NCI-H2227 (cell line): ENCODE measurements around the gene TNNC1.
A peak's percentile ranks its signal among the peaks of the same experiment; 100 is the strongest.

Experiments used
- DNase-seq: peaks from one replicate; lab custom pipeline; 2025; ENCODE audit not compliant: unreplicated experiment; lab: John Stamatoyannopoulos, UW

TNNC1 gene

DNA sequence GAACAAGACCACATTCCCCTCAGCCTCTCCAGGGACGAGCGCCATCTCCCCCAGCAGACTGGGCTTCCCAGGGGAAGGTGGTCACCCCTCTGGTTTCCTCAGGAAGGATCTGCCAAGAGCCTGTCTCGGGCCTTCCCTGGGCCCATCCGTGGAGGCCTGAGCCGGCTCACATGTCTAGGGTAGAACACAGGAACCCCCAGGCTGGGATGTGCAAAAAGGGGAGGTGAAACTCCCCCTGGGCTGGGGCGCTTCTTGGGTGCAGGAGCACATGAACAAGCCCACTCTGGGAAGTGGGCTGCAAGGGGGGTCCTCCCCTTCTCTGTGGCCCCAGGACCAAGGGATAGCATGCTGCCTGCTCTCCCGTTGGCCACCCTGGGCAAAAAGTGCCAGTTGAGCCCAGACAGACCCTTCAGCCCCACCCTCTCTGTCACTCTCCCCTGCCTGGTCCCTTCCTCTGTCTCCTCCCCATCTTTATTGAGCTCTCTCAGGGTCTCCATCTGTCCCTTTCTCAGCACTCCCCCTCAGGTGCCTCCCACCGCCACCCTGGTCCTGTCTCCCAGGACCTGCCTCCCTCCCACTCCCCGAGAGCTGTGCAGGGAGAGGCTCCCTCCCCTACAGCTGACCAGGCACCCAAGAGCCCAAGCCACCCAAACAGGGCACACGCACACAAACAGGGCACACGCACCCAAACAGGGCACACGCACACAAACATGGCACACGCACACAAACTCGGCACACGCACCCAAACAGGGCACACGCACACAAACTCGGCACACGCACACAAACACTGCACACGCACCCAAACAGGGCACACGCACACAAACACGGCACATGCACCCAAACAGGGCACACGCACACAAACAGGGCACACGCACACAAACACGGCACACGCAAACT is 9.8 kb downstream of the TNNC1 start:
- no peak for DNase-seq

DNA sequence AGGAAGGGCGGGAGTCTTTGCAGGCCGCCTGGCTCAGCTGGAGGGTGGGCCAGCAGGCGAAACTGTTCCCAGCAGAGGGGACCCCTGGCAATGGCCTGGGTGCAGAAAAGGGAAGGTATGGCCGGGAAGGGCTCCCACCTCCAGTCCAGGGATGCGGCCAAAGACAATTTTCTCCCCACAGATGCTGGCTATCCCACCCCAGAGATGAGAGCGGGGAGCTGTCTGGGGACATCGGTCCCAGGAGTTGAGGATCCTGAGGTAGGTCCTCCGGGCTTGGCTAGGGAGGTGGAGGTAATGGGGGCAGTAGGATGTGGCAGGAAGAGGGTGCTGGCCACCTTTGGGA is 10.6 kb downstream of the TNNC1 start:
- no peak for DNase-seq

DNA sequence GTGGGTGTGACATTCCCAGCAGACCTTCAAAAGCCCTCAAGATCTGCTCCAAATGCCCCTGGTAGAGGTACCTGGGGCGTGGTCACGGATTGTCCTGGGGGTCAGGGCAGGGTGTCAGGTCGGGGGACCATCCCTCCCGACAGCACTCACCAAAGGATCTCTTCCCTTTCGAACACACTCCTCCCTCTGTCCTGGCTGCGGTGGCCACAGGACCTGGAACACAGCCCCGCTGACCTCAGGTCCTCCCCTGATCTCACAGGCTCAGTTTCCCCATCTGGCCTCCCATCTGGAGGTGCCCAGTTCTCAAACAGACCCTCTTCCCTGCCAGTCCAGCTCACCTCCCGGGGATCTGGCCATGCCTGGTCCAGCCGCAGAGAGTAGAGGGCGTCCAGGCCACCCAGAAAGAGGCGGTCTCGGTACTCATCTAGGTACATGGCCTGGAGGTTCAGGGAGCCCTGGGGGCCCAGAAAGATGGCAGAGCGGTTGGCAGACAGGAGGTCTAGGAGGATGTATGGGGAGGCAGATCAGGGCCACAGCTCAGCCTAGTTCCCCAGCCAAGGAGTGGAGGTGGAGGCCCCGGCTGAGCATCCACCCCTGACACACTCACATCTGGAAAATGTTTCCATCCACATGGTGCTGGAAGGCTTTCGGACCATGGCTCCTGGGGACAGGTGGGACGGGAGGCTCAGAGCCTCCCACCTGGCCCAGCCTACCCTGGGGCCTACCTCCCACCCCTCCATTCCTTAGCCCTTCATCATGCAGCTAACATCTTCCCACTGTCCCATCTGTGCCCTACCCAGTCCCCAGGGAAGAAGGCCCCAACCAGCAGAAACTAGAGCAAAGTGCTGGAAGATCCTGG is 11.2 kb downstream of the TNNC1 start:
- no peak for DNase-seq

DNA sequence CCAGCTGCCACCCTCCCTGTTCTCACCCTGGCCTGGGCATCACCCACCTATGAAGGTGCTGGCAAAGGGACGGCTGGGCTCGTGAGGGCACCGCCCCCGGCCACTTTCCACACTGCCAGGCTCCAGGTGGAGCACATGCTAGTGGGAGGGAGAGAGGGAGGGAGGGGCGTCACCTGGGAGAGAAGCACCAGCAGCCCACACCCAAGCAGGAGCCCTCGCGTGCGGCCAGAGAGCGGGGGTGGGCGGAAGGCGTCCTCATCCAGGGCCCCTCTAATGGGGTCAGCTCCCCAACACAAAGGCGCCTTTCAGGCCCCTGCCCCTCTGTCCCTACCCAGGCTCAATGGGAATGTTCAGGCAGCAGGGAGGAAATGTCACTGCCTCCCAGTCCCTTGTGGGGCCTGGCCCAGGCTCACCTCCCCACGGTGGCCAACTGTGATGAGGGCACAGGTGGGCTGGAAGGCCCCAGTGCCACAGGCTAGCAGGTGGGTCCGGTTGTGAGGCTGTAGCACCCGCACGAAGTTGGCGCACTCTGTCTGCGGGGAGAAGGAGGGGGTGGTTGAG is 12.0 kb downstream of the TNNC1 start:
- DNase-seq, result no peak

DNA sequence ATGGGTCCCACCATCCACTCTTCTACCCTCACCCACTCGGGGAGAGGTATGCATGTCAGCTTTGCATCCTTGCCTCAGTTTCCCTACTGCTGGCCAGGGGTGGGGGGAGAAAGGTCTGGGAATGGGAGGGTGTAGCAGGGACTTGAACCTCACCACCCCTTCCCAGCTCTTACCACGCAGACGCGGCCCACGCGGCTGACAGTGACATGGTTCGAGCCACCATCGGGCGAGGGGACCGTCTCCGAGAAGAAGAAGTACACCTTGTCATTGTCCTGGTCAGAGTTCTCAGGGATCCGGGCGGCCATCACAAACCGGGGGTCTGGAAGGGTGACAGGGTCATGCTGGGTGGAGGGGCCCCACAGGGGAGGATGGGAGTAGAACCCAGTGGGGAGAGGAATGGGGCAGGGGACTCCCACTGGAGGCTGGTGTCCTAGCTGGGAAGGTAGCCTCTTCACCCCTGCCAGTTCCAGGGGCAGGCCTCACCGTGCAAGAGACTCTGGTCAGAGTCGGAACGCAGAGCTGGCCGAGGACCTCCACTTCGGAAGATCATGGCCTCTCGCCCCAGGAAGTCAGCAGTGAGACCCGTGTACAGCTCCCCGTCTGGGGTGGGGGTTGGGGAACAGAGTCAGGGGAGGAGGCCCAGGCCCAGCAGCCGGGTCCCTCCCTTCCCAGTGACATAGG is 12.6 kb downstream of the TNNC1 start:
- DNase-seq, result no peak

DNA sequence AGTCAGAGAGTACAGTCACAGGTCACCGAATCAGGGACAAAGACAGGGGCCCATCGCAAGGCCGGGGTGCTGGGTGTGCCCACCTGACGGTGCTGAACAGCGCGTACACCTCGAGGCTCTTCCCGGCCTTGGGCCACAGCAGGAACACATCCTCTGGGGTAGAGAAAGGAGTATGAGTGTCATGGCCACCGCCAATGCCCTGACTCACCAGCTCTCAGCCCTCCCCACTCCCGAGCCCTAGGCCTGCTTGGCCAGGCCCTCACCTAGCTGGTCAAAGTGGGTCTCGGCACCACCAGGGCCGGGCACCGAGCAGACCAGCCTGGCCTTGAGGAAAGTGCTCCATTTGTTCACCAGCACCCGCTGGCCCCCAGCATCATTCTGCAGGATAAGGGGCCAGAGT is 13.2 kb downstream of the TNNC1 start:
- no peak for DNase-seq

DNA sequence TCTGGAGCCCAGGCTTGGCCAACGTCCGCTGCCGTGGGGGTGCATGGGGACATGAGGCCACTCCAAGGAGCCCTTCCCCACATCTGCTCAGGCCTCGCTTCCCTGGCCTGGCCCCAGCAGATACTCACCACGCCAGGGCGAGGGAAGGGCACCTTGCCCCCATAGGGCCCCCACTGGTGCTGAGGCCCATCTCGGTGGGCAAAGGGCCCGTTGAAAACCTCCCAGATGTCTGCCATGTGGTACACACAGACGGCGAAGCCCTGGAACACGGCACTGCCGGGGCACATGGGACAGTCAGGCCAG is 13.6 kb downstream of the TNNC1 start:
- DNase-seq, result no peak

DNA sequence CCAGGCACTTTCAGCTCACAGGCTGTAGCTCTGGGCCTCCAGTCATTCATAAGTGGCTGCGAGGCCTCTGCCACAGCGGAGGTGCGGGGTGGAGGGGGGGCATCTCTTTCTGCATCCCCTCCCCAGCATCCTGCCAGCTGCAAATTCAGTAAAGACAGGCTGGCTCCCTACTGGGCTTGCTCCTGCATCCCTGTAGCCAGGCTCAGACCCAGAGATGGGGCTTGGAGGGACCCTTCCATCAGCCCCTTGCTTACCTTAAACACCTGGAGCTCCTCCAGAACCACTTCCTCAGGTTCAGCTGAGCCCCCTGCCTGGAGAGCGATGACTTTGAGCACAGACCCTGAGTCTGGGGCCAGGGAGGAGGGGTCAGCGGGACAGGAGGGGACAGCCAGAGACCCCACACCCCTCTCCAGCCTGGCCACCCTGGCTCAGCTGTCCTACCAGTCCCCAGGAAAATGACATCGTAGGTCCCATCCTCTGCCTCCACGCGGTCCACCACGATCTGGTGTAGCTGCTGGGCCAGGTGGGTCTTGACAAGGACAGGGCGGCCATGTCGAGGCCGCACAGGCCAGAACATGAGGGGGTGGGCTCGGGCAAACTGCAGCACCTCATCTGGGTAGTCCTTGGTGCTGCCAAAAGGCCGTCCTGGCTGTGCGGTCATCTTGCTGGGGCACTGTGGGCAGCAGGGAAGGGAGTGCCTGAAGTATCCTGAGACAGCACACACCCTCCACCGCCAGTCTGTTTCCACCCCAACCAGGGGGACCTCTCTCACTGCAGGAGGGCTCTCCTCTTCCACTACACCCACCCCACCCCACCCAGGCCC is 14.2 kb downstream of the TNNC1 start:
- no peak for DNase-seq

DNA sequence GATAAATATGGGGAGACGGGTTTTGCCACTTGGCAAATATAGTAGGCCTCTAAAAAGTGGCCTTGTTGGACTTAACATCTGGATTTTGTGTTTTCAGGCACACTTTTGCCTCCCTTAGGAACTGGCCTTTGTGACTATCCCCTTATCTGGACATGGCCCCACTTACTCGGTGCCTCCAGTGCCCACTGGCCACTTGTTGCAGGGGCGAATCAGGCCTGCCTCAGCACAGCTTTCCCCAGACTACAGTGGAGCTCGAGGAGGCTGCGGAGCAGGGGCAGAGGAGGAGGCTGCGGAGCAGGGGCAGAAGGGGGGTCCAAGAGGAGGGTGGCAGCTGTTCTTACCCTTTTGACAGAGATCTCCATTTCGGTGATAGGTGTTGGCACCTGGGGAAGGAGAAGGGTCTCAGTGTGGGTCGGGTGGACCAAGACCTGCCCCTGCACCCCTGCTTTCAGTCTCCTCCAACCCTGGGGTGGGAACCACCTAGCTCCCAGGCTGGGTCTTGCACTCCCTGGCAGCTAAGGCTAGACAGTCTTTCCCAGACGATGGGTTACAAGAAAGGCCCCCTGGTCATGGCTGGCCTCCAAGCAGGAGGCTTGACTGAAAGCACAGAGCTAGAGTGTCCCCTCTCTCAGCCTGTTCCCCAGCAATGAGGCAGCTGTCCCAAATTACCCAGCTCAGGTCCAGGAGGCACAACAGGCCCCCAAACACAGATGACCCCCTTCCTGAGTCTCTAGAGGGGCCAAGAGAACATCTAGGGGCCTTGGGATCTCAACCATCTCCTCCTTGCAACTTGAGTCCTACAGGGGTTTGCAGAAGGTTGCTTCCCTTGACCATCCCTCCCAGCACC is 15.0 kb downstream of the TNNC1 start:
- no peak for DNase-seq

DNA sequence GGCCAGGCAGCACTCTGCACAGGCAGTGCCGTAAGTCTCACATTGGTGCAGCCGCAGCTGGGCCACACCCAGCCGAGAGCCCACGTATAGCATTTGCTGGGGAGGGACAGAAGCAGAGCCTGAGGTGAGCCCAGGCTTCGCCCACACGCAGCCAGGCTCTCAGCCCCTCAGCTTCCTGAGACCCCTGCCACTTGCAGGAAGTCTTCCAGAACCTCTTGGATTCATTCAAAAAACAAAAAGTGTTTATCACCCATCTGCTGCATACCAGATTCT is 15.8 kb downstream of the TNNC1 start:
- DNase-seq, result no peak

DNA sequence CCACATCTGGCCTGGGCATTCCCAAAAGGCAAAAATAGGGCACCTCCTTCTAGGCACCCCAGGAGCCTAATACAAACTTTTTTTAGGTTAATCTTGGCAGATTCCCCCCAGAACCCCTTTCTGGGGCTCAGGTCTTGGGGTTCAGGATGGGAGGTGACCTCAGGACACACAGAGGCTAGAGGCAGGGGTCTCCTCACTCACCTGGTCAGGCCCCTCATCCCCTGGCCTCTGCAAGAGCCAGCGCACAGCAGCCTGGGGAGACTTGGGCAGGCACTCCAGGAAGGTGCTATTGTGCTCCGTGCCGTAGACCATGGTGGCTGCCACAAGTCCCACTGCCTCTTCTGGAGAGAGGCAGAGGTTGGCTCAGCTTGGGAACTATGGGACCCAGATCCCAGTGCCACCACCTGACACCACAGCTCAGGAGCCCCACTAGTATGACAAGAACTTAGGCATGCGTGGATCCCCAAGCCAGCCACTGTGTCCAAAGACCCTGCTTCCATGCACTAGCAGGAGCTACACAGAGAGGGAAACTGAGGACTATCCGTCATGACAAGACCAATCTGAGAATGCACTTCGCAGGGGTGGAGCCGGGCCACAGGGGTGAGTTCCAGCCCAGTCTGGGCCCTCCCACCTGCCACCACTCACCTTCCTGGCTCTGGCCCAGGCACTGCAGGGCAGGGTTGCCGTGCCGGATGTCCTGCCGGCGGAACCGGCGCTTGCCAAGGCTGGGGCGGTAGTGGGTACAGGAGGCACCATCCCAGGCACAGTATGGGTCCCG is 16.3 kb downstream of the TNNC1 start:
- DNase-seq, result no peak

DNA sequence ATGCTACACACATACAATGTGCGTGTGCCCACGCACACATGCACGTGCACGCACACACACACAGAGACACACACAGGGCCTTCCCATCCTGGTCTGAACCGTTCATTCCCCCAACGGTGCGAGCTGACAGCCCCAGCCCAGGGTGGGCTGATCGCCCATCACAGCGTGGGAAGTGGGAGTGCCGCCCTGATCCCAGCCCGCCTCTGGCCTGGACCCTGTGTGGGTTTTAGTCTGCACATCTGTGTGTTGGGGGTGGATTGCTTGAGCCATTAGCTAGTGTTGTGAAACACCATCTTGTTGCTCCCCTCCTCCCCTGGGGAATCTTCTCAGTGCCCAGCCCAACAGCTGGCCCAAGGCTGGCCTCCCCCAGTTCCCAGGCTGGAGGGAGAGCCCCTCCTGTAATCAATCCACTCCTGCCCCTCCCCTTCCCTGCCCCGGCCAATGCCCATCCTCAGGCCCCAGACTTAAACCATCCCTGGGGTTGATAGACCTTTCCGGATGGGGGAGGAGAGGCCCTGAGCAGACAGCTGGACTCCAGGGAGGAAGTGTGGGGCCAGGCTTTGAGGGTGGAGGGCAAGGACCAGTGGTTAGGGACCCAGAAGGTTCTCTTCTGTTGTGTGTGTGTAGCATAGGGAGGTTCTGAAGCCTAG is 17.2 kb downstream of the TNNC1 start:
- no peak for DNase-seq

DNA sequence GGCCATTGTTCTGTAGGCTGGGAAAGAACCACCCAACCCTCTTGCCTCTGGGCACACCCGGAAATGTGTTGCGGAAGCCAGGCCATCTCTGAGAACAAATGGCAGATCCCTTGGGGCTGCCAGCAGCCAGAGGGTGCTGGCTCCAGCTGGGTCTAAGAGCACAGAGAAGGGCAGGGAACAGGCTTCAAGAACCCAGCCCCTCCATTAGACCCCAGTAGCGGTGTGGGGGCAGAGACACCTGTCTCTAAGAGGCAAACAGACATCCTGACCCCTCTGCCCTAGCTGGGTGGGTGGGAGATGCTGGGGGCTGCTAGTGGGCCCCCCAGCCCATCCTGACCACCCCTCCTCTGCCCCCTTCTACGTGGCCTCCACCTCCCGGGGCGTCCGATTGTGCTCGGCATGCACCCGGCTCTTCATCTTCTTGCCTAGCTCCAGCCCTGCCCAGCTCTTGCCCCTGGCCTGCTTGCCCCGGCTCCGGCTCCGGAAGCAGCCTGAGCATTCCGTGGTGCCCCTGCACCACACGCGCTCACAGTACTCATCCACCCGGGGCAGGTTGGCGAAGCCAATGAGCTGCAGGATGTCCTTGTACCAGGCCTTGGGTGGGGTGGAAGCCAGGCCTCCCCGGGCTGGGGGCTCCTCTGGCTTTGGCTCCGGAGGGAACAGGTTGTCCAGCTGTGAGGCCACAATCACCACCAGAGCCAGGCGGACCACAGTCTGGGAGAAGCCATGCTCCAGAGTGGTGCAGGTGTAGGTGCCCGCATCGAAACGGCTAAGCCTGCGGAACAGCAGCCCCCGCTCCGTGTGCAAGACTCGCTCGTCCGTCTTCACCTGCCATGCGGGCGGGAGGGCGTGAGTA is 18.4 kb downstream of the TNNC1 start:
- no peak for DNase-seq

DNA sequence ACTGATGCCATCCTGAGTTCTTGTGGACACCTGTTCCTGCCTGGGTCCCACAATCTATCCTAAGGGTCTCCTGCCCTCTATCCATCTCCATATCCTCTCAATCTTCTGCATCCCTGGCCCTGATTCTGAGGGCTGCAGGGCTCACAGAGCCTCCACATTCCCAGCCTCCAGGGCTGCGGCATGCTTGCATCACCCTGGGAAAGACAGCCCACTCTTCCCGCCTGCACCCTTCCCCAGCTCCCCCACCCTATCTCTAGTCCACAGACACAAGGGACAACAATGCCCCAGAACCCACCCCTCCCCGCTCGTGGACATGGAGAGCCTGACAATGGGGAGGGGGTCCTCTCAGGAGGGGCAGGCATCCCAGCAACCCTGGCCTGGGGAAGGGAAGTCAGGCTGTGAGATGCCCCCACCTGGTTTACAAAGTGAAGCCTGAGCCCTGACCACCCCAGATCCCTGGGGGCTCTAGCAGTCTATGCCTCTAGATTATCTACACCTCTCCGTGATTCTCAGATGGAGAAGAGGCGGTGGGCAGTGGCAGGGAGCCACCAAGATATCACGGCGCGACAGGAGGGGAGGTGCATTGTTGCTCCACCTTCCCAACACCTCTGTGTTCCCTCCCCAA is 19.2 kb downstream of the TNNC1 start:
- no peak for DNase-seq

DNA sequence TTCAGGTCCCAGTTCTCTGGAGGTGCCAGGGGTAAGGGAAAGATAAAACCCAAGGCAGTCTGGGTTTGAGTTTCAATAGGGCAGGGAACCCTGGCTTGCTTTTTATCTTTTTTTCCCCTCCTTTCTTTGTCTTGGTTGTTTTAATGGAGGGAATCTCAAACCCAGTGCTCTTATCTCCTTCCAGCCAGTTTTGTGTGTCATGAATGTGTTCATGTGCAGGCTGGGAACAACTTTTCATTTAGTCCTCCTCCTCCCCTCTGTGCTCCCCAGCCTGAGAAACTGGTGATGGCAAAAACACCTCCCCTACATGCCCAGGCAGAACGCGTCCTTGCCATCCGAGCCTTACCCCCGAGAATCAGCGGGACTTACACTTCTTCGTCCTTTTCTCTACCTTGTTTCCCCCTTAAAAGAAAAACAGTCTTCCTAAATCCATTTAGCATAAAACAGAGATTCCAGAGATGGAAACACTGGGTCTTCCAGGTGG is 19.8 kb downstream of the TNNC1 start:
- DNase-seq, result no peak

DNA sequence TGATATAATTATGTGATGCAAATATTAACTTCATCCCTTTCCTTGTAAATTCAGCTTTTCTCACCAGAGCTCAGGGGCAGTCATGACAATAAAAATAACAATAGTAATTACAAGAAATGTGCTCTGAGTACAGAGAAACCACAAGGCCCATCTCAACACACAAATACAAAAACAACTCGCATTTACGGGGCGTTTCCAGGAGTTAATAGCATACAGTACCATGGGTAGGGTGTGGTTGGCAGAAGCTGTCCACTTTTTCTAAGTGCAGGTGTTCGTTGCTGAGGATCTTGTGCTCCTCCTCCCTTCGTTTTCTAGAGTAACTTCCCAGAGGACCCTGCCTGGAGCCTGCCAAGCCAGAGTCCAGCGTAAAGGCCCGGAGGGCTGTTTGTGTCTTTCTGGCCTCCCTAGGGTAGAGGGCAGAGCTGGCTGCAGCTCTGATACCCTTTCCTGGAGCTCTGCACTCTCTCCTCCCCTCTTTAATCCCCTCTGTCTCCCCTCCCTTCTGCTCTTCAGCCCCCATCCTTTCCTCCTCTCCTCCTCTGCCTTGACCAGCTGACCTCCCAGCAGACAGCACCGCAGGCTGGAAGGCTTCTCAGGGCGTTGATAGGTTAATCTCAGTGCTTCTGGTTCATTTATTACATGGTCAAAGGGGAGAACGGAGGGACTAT is 20.4 kb downstream of the TNNC1 start:
- peak; percentile 34 for DNase-seq

DNA sequence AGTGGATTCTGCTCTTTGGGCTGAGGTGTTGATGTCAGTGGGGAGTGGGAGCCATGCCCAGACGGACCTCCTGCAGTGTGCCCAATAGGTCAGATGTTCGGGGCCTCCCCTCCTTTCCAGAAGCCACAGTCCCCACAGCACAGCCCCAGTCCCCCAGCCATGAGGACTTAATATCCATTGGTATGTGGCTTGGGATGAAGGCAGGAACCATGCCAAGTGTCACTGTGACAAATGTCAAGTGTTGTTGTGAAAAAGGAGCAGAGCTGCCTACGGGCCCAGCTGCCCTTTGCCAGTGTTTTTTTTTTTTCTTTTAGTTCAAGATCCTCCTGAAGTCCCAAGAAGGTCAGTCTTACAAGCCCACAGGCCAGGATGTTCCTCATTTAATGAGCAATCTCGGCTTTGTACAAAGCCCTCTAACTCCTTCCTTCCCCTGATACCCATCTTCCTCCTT is 21.1 kb downstream of the TNNC1 start:
- DNase-seq, result no peak
